Skeletal muscle tissue (tissue), 4 donors: ENCODE results near the gene CCDC171. TPM values are rescaled to one million over a fixed set of nuclear protein-coding genes. Genes with fewer than 3 reads are reported as not detected.

ENCODE experiments used
- H3K27ac ChIP-seq: one replicate; pipeline ENCODE4 v1.7.0; 2013; ENCODE audit warnings: mild to moderate bottlenecking, low read depth, low read length, inconsistent platforms
- H3K27me3 ChIP-seq, 3 donors: one replicate each; pipeline ENCODE4 v1.7.0; 2013; ENCODE audit warnings: low read length in 3 of 3; ENCODE audit not compliant: control insufficient read depth in 3 of 3, insufficient read depth in 3 of 3
- H3K36me3 ChIP-seq, 3 donors: one replicate each; pipeline ENCODE4 v1.7.0; 2013; ENCODE audit warnings: low read length in 3 of 3; ENCODE audit not compliant: control insufficient read depth in 3 of 3, insufficient read depth in 3 of 3
- H3K4me1 ChIP-seq, 3 donors: one replicate each; pipeline ENCODE4 v1.7.0; 2013; ENCODE audit warnings: low read length in 3 of 3, mild to moderate bottlenecking in 3 of 3; ENCODE audit not compliant: control insufficient read depth in 3 of 3, insufficient read depth in 3 of 3
- H3K4me3 ChIP-seq, 3 donors: one replicate each; pipeline ENCODE4 v1.7.0; 2013; ENCODE audit warnings: low read length in 3 of 3
- H3K9ac ChIP-seq, 3 donors: one replicate each; pipeline ENCODE4 v1.7.0; 2013; ENCODE audit warnings: low read length in 3 of 3, mild to moderate bottlenecking in 3 of 3, moderate library complexity in 2 of 3, low read depth in 1 of 3
- H3K9me3 ChIP-seq, 3 donors: one replicate each; pipeline ENCODE4 v1.7.0; 2013; ENCODE audit warnings: low read length in 3 of 3; ENCODE audit not compliant: control insufficient read depth in 3 of 3
- total RNA-seq: library from RNA; depleted of rRNA; stranded (reverse); fragments of >200 nt; gene quantifications from one replicate; pipeline ENCODE4 v1.2.3, GENCODE V29; 2014
- donor health status: Osteomylitis.

The CCDC171 gene
- total RNA-seq: 5.7 TPM

DNA sequence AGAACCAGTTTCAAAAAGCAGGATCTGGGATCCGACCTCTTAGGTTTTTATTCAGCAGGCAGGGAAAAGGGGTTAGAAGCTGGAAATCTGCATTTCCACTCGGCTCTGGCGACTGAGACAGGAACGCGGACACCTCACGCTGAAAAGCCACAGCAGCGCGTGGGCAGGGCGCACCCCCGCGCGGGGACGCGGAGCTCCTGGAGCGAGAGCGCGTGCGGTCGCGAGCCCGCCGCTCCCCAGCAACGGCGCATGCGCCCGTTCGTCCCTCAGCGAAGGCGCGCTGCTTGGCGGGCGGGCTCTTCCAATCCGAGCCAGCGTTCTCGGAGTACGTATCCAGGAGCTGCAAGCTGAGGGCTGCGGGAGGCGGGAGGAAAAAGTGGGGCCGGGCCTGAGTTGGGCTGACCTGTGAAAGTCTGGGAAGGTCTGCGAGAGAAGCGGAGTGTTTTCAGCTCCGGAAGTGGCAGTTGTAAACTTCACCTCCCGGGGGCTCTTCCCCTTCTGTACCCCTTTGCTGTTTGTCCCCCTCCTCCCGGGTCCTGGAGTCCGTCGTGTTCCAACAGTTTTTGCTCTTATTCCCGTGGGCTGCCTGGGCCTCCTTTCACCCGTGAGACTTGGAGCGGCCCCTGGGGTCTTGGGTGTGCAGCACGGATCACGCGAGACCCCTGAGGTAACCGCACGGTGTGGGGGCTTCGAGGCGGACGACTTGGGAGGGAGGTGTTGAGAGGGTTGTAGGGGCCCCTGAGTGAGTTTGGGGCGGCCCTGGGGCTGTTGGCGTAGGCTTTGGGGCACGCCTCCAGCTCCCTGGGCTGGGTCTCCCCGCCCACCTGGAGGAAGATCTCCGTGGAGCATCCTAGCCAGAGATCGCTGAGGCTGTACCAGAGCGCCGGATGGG, at the start of gene CCDC171:
Gene CCDC171, plus strand, starts transcription at position 408 of the 892 bp plus-strand sequence. CDS start 11,046 bp downstream, outside the sequence.
- Histone ChIP-seq H3K9me3 (no peaks in the 10 kb centered on the region), H3K27ac (peak within 1 kb of the TSS; percentile 59), H3K9ac (peak within 1 kb of the TSS; percentile 75 to 85 (median 79)), H3K4me3 (peak within 1 kb of the TSS; percentile 85 to 97 (median 93)), H3K27me3 (no peaks in the 10 kb centered on the region), H3K4me1 (peaks cover 9 to 13% (median 10%) of the 10 kb centered on the region in 3 donors), H3K36me3 (no peaks in the 10 kb centered on the region)

- no peak overlapping the region for H3K9ac ChIP-seq
- H3K27ac ChIP-seq: no peak overlapping the region
These were observed 46.9 kb upstream of the CCDC171 start for GRCh38 chr9:15505921-15506320.

DNA sequence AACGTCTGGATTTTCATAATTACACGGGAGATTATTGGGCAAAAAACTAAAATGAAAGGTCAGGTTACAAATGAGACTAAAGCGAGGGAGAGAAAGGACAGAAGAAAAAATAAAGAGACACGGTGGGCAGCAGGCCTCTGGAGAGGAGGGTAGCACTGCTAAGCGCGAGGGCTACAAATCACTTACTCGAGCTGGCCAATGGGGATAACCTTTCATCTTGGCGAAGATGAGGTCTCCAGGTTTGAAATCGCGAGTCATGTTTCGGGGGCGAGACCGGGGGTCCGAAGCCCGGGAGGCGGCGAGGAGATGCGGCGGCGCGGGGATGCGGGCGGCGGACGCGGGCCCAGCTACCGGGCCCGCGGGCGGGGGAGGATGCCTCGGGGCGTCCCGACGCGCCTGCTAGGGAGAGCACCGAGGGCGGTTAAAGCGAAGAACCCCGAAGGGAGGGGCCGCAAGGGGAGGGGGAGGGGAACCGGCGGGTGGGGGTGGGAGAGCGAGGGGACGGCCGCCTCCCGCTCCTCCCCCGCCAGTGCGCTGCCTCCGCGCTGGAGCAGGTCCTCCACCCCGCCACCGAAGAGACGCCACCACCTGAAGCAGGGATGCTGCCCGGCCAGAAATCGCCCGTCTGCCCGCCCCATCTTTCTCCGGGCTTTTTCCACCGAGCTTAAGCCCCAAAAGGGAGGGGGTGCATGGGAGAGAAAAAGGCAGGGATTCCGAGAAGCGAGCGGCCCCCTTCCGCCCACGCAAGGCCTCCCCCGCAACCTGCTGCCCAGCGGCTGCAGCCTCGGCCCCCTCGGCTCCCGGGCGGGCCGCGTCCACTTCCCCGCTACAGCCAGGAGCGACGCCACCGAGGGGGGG, 42.7 kb upstream of the CCDC171 start:
- Histone ChIP-seq H3K27me3 (no peaks in the 10 kb centered on the region), H3K9ac (peak overlapping the region; percentile 79 to 91 (median 82)), H3K36me3 (peaks cover 9 to 16% (median 12%) of the 10 kb centered on the region in 3 donors), H3K4me3 (peak overlapping the region; percentile 80 to 90 (median 82)), H3K4me1 (peaks cover 2 to 12% (median 6%) of the 10 kb centered on the region in 3 donors), H3K27ac (peak overlapping the region; percentile 89), H3K9me3 (no peaks in the 10 kb centered on the region)

More at GRCh38 chr9:15505921-15506320, 46.9 kb upstream of the CCDC171 start:
- Histone ChIP-seq H3K4me1 (peaks cover 2 to 7% (median 3%) of the 10 kb centered on the region in 3 donors), H3K27me3 (no peaks in the 10 kb centered on the region), H3K9me3 (no peaks in the 10 kb centered on the region), H3K36me3 (peaks cover 12 to 22% (median 21%) of the 10 kb centered on the region in 3 donors), H3K4me3 (no peak overlapping the region)

- H3K27ac ChIP-seq: peak within 1 kb of the TSS; percentile 89
- H3K36me3 ChIP-seq: peaks cover 5 to 10% (median 6%) of the 10 kb centered on the region in 3 donors
- peak within 1 kb of the TSS; percentile 79 to 91 (median 82) for H3K9ac ChIP-seq
- peaks cover 2 to 12% (median 6%) of the 10 kb centered on the region in 3 donors for H3K4me1 ChIP-seq
- peak within 1 kb of the TSS; percentile 80 to 90 (median 82) for H3K4me3 ChIP-seq
- H3K27me3 ChIP-seq: no peaks in the 10 kb centered on the region
- no peaks in the 10 kb centered on the region for H3K9me3 ChIP-seq
These were observed 41.9 kb upstream of the CCDC171 start, which contains the start of gene PSIP1 for GRCh38 chr9:15510789-15511575. Gene PSIP1 (minus strand): TSS chr9:15510970. CDS start chr9:15510188, 782 bp downstream.

- no peak overlapping the region for H3K4me3 ChIP-seq
- peaks cover 0 to 4% (median under 1%) of the 10 kb centered on the region in 3 donors for H3K36me3 ChIP-seq
- H3K9me3 ChIP-seq: no peaks in the 10 kb centered on the region
- no peak overlapping the region for H3K27ac ChIP-seq
- no peaks in the 10 kb centered on the region for H3K27me3 ChIP-seq
- H3K4me1 ChIP-seq: peaks cover 2 to 12% (median 6%) of the 10 kb centered on the region in 3 donors
- H3K9ac ChIP-seq: no peak overlapping the region
These were observed 40.6 kb upstream of the CCDC171 start for GRCh38 chr9:15512204-15512603.

DNA sequence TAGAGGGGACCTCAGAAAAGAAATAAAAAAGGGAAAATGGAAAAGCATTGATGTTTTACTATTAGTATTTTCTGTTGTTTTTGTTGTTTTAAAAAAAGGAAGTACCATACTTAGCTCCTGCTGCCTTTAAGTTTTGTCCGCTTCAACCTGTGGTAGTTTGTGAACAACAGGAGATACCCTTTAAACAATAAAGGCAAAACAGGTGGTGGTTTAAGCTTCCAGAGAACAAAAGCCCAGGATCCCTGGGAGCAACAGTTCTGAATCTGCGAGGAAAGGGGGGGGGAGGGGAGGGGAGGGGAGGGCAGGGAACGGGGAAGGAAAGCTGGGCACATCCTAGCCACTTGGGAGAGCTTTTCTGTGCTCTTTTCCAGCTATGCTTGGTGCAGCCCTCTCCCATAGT, 40.0 kb upstream of the CCDC171 start:
- H3K27ac ChIP-seq: no peak overlapping the region

DNA sequence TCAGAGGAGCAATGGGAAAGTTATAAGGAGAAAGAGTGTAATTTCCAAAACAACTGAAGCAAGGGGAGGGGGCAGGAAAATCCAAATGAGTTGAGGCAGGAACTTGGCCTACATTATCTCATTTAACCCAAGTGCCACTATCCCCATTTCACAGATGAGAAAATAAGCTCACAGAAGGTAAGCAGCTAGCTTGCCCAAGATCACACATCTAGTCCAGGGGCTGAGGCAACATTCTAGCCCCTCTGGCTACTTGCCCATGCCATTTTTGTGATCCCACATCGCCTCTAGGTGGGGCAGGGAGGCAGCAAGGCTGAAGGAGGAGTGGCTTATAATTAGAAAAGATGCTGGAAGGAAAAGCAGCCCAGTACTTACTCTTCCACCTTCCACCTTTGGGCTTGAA, 39.5 kb upstream of the CCDC171 start:
- Histone ChIP-seq H3K9me3 (no peaks in the 10 kb centered on the region), H3K27ac (no peak overlapping the region), H3K4me1 (peaks cover 2 to 12% (median 6%) of the 10 kb centered on the region in 3 donors), H3K9ac (no peak overlapping the region), H3K4me3 (no peak overlapping the region), H3K27me3 (no peaks in the 10 kb centered on the region), H3K36me3 (no peaks in the 10 kb centered on the region)

More for the DNA sequence above, 40.0 kb upstream of the CCDC171 start:
- no peaks in the 10 kb centered on the region for H3K27me3 ChIP-seq
- H3K4me3 ChIP-seq: no peak overlapping the region
- H3K9ac ChIP-seq: no peak overlapping the region
- peaks cover 2 to 12% (median 6%) of the 10 kb centered on the region in 3 donors for H3K4me1 ChIP-seq
- H3K36me3 ChIP-seq: no peaks in the 10 kb centered on the region
- H3K9me3 ChIP-seq: no peaks in the 10 kb centered on the region

- Histone ChIP-seq H3K9me3 (no peaks in the 10 kb centered on the region), H3K27me3 (no peaks in the 10 kb centered on the region), H3K4me1 (no peaks in the 10 kb centered on the region), H3K27ac (no peak overlapping the region), H3K9ac (no peak overlapping the region), H3K36me3 (no peaks in the 10 kb centered on the region), H3K4me3 (no peak overlapping the region)
These were observed 33.0 kb upstream of the CCDC171 start for GRCh38 chr9:15519831-15520230.

GRCh38 chr9:15521254-15521653, 31.6 kb upstream of the CCDC171 start:
- Histone ChIP-seq H3K27ac (no peak overlapping the region), H3K36me3 (no peaks in the 10 kb centered on the region), H3K9ac (no peak overlapping the region), H3K27me3 (no peaks in the 10 kb centered on the region), H3K4me1 (no peaks in the 10 kb centered on the region), H3K9me3 (no peaks in the 10 kb centered on the region), H3K4me3 (no peak overlapping the region)
